Activated T-cell treated with anti-CD3 and anti-CD28 coated beads for 1 hour (primary cell): ENCODE measurements around the gene LCORL.
"Not testable (repeated sequence)": the region's sequence is repeated elsewhere in the genome, so short reads cannot be mapped to it uniquely, and the experiment has no call there.

ENCODE experiments used
- DNase-seq: peaks from one replicate; pipeline ENCODE4 v3.0.0-alpha.2; 2020; ENCODE audit warnings: low read depth

Gene LCORL

DNA sequence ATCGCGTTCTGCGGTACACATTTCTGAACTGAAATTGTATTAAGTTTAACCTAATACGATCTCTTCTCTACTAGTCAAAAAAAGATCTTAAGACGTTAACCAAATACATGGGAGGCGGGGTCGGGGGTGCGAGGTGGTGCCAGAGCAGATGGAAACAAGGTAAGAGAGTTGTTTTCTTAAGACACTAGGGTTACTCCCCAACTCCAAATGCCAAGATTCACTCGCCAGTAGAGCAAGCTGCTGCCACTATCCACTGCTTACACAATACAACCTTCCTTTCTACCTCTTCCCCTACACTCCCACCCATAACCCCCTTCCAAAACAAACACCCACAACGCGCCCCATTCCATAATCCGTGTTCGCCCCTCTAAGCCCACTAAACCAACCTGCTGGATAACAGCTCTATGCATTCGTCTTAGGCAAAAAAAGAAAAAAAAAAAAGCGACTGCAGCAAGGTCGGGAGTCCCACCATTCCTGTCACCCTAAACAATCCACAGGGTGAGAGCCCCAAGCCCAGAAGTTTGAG, 1.3 kb downstream of the LCORL start:
- DNase-seq: no peak

- no peak for DNase-seq
Measured at GRCh38 chr4:18014269-18014668, 7.3 kb downstream of the LCORL start.

- DNase-seq: no peak
Measured at GRCh38 chr4:18012807-18013462, 8.6 kb downstream of the LCORL start.

GRCh38 chr4:18012134-18012806, 9.3 kb downstream of the LCORL start:
- no peak for DNase-seq

DNA sequence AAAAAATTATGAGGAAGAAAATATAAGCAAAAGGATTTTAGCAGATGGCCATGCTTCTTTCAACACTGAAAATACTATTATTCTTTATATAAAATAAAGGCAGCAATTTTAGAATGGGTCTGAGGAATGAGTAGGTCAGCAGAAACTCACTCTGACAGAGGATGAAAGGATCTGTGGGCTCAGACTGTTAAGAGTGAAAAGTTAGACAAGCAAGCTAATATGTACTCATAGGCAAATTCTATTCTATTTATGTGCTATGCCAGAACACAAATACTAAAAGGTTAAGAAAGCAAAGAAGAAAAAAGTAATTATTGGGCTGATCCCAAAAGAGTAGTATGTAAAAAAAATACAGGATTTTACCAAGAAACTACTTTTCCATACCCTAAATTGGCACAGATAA, 13.9 kb downstream of the LCORL start:
- no peak for DNase-seq

GRCh38 chr4:18006432-18006831, 15.1 kb downstream of the LCORL start:
- not testable (repeated sequence) for DNase-seq

DNA sequence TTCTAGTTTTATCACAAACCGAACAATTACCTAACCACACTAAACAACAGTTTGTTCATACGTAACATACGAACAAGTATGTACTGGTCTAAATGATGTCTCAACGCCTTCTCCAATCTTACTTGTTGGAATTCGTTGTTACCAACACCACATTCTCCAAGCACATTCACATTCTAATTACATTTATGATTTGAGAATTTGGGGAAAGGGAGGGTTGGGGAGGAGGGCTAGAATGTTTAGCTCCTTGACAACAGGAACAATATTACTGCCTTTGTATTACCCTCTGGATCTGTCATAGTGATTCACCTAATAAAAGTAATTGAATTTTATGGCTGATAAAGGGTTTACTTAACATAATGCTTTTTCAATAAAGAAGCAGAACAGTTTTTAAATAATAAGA, 24.4 kb downstream of the LCORL start:
- no peak for DNase-seq

- no peak for DNase-seq
Measured at GRCh38 chr4:17995165-17995564, 26.4 kb downstream of the LCORL start.

DNA sequence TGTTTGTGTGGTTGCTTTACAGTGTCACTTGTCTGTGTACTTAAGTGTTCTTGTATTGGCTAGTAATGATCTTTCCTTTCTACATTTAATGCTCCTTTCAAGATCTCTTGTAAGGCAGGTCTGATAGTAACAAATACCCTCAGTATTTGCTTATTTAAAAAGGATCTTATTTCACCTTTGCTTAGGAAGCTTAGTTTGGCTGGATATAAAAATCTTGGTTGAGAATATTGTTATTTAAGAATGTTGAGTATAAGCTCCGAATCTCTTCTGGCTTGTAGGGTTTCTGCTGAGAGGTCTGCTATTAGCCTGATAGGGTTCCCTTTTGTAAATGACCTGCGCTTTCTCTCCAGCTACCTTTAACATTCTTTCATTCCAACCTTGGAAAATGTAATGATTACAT, 35.7 kb downstream of the LCORL start:
- no peak for DNase-seq

GRCh38 chr4:17981063-17981462, 40.5 kb downstream of the LCORL start:
- no peak for DNase-seq

GRCh38 chr4:17968721-17969120, 52.8 kb downstream of the LCORL start:
- no peak for DNase-seq

DNA sequence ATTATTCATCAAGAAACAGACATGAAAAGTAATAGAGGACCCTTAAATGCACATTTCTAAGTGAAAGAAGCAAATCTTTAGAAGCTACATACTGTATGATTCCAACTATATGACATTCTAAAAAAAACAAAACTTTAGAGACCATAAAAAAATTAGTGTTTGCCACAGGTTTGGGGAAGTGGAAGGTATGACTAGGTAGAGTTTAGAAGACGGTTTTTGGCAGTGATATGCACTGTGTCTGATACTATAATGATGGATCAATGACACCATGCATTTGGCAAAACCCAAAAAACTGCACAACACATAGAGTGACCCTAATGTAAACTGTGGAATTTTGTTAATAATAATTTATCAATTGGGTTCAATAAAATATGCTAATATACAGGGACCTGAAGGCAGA, 54.5 kb downstream of the LCORL start:
- DNase-seq: no peak

DNA sequence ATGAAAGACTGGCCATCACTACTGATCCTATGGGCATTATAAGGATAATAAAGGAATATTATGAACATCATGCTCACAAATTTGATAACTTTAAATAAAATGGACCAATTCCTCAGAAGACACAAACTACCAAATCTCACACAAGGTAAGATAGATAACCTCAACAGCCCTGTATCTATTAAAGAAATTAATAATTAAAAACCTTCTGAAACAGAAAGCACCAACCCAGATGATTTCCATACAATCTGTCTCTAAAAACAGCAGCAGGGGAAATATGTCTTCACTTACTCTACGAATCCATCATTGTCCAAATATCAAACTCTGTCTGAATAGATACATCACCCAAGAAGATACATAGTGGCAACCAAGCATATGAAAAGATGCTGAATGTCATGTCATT, 55.2 kb downstream of the LCORL start:
- DNase-seq: no peak

DNA sequence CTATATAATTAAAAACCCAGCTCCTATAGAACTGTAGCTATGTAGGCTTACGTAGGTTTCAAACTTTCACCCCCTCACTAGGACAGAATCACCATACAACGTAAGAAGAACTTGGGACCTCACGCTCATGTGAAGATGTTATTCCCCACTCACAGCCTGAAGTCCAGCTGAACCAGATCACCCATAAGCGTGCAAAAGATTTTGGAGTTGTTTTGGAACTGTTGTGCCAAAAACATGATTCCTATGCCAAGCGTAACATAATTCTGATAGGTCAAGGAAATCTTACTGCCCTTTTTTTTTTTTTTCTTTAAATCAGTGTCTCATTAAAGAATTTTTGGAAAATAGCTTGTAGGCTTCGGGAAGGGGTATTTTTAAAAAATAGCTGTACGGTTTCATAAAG, 57.0 kb downstream of the LCORL start:
- no peak for DNase-seq

DNA sequence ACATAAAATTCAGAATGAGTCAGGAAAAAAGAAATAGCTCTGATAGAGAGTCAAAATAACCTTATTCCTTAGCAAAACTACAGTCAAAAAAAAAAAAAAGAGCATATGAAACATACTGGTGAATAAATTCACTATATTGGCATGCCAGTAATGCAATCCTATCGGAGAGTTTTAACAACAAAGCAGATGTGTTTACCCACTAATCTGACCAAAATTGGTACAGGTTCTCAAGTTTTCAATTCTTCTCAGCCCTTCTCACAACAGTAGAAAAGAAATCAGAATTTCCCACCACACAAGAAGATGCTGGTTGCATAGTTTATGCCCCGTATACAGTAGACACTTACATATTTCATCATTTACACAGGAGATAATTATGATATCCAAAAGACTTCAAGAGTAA, 59.4 kb downstream of the LCORL start:
- no peak for DNase-seq

- no peak for DNase-seq
Measured at GRCh38 chr4:17961249-17961648, 60.3 kb downstream of the LCORL start.

DNA sequence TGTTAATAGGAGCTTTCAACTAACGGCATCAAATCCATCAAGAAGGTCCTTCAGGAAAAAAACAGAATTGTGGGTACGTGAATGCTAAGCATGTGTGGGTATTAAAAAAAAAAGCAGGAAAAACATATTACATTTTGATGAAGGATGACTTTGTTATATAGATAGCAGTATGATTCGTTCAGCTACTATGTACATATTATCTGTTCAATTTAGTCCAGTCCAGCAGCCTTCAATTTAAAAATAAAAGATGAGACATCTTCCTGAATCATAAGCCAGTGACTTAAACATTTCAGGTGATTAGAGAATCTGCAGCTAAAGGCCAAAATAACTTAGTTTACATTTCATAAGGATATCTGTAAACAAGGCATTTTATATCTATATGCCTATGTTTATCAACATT, 63.4 kb downstream of the LCORL start:
- DNase-seq: no peak

- no peak for DNase-seq
Measured at GRCh38 chr4:17957688-17958087, 63.9 kb downstream of the LCORL start.

- DNase-seq: no peak
Measured at GRCh38 chr4:17956245-17956644, 65.3 kb downstream of the LCORL start.

DNA sequence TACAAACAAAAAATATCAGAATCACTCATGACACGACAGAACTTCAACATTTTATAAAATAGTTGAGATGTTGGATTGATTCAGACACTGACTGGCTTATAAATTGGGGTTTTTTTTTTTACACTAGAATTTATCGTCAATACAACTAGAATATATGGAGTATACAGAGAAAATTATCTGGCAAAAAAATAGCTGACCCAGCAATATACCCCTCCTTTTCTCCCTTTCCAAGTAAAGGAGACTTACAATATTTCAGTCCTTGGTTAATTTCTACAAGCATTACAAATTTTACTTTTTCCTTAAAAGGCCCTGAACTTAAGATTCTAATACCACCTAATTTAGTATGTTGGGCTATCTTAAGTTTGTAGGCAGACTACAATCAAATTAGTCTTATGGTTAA, 76.3 kb downstream of the LCORL start:
- no peak for DNase-seq

DNA sequence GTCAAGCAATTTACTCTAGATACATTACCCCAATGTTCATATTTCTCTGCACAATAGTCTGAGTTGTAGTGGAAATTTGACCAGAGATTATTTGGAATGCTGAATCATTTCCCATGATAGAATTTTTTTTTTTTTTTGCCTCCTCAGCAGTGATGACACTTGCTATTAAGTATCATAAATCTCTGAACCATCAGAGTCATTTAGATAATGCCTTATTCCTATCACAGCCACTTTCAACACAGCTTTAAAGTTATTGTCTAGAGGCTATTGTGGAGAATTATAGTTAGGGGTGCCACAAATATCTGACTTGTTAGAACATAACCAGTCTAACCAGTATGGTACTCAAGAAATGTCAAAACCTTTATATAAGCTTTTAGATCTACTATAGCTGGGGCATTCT, 79.8 kb downstream of the LCORL start:
- no peak for DNase-seq

- DNase-seq: no peak
Measured at GRCh38 chr4:17939054-17939453, 82.5 kb downstream of the LCORL start.

- no peak for DNase-seq
Measured at GRCh38 chr4:17934286-17934685, 87.3 kb downstream of the LCORL start.

GRCh38 chr4:17933126-17933525, 88.4 kb downstream of the LCORL start:
- no peak for DNase-seq
